CD1c-positive myeloid dendritic cell (primary cell): ENCODE data around the gene OLA1.

Experiments
- DNase-seq: peaks from one replicate; pipeline ENCODE4 v3.0.0-alpha.2; 2016; ENCODE audit errors: extremely low spot score

Gene OLA1

DNA sequence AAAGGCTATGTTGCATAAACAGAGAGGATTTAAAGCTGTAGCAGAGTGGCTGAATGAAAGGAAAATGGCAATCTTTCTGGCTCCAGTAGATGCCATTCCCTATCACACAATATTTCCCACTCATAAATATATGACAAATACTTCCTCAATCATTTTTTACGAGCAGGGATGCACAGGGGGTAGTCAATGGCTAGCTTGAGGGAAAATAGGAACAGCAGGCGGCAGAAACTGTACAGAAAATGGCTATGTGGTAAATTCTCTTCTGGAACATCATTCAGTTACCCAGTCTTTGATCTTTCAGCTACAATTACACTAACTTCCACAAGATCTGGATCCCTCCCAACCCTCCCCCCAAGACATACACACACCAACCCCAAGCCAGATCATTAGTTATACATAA is 127.2 kb downstream of the OLA1 start:
- DNase-seq, result no peak

DNA sequence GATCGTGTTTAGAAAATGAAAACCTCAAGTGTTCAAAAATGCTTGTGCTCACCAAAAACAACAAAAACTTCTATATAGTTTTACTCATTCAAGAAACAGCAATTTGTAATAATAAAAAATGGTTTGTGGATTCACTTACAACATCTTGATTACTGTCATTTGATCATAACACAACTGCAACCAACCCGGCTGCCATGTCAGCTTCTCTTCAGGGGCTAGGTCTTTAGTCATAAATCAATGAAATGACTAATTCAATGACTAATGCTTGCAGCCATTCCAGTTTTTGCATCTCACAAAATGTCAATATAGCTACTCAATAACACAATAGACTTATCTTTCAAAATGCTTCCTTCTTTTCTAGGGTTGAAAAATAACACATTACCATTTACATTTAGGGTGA is 128.0 kb downstream of the OLA1 start:
- DNase-seq, result no peak

DNA sequence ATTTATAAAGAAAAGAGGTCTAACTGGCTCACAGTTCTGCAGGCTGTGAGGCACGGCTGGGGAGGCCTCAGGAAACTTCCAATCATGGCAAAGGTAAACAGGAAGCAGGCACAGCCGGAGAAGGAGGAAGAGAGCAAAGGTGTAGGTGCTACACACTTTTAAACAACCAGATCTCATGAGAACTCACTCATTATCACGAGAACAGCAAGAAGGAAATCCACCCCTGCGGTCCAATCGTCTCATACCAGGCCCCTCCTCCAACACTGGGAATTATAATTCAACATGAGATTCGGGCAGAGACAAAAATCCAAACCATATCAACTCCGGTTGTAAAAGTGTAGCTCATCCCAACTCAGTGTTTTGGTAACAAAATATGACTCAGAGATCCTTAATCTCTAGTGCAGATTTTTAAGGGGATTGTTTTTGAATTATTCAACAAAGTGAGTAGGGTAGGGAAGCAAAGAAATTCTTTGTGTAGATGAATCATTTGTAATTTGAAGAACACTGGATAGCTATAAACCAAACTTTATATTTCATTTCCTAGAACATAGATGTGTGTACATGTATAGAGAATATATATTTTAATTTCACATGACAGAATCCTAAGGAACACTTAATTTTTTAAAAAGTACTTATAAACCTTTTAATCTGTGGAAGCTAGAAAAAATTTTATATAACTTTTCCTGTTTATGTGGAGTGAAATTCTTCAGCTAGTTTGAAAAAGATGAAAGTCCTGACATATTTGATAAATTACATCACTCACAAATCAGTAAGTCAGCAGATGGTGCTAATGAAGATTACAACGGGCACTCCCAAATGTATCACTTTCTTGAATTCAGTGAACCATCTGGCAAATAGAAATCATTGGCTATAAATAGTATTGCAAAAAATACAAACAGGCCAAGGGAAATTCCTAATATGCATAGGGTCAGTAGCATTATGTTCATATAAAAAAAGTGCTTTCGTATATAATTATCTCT is 130.1 kb downstream of the OLA1 start:
- DNase-seq, result no peak

DNA sequence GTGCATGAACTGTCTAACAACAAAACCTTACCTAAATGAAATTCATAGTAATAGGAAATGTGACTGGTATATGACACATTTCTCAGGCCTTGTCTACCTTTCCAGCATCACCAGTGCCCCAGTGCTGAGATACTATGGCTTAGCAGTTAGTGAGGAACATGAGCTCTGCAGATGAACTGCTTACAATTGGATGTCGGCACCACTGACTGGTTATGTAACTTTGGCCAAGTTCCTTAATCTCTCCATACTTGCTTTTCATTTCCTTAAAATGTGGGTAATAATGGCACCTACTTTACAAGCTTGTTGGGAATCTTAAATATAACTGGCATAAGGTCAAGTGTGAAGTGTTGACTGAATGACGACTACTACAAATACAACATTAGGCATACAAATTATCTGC is 136.3 kb downstream of the OLA1 start:
- peak; percentile 63 for DNase-seq

DNA sequence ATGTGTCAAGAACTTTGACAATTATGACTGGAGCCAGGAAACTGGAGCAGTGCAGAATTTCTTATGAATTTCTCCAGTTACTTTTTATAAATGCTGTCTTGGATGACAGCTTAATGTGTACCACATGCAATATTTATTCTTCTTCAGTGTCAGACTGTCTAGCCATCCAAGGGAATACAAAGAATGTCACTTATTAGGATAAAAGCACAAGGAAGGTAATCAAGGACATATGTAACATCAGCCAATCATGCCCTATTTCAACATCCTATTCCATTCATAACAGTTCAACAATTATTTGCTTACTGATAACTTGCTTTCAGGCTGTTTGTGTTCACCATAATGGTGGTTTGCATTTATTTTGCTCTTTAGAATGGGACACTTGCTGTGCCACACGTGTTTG is 139.8 kb downstream of the OLA1 start:
- no peak for DNase-seq

DNA sequence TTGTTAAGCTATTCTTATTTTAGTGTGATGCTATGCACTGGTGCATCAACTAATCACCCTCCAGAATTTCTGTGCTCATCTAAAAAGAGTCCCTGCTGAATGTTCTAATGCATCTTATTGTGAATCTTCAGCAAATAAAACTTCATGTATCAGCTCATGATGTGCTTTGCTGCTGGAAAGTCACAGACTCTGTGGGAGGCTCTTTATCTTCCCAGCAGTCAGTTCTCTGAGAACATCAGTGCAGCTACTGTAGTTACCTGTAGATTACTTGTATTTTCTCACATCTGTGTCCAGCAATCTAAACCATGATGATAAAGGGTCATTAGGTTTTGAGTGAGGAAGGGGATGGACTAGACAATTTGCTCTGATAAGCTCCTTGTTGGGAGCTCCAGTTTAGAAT is 141.6 kb downstream of the OLA1 start:
- no peak for DNase-seq

DNA sequence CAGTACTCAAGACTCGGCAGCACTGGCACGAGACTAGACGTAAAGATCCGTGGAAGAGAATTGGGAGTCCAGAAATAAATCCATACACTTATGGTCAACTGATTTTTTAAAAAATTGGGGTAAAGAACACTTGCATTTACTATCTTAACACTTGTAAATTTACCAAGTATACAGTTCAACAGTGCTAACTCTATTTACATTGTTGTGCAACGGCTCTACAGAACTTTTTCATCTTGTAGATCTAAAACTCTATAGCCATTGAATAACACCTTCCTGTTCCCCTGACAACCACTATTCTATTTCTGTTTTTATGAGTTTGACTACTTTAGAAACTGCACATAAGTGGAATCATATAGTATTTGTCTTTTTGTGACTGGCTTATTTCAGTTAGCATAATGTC is 153.8 kb downstream of the OLA1 start:
- DNase-seq, result no peak

DNA sequence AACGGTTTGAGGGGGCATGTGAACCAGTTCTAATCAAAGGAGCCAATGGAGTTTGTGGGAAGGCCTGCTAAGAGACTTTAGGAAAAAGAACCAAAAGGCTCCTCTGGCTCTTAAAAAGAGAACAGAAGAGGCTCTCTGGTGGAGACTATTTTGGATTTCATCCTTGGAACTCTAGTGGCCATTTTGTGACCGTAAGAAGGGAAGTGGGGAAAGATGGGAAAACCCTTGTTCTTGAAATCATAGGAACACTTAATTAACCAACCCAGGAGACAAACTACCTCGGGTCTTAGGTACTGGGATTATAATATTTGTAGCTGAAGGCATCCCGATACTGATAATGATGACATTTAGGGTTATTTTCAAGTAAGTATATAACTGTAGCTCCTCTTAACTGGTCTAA is 157.9 kb downstream of the OLA1 start:
- no peak for DNase-seq

DNA sequence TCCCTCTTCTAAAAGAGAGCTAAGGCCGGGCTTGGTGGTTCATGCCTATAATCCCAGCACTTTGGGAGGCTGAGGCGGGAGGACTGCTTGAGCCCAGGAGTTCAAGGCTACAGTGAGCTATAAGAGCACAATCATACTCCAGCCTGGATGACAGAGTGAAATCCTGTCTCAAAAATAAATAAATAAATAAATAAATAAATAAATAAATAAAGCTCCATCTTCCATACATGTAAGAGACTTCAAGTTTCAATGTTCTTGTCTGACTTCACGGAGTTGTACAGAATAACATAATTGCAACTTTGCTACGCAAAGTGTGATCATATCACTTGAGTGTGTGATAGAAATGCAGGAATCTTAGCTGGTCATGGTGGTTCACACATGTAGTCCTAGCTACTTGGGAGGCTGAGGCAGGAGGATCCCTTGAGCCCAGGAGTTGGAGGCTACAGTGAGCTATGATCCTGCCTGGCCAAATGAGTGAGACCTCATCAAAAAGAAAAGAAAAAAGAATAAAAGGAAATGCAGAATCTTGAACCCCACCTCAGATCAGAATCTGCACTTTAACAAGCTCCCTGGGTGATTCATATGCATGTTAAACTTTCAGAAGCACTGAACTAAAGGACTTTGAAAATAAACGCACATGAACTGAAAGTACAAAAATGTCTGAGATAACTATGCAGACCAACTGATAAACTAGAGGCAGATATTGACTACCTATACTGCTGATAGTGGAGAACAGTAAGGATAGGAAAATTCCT is 159.4 kb downstream of the OLA1 start:
- DNase-seq, result no peak

DNA sequence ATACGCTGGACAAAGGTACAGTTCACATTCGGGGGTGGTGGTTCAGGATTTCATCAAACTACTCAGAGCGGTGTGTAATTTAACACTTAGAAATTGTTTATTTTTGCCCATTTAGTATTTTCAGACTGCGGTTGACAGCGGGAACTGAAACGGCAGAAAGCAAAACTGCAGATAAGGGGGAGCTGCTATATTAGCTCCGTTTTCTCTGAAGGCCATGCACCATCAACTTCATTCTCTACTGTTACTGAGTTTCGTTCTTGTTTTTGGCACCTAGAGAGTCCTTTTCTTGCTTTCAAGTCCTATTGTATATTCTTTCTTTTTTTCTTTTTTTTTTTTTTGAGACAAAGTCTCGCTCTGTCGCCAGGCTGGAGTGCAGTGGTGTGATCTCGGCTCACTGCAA is 161.6 kb downstream of the OLA1 start:
- no peak for DNase-seq

DNA sequence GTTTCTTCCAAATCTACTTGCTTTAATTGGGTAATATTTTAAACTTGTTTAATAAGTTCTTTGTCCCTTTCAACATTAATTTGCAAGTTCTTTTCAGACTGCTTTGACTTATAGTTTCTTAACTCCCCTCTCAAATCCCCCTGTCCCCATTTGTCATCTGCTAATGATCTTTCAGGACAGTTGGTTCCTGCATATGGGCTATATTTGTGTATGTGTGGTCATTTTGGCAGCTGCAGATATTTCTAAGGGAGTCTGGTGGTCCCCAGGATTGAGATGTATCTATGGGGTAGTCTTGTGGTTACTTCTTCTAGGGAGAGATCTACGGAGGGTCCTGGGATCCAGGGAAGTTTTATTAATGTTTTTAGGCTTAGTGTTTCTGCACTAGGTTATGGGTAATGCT is 162.6 kb downstream of the OLA1 start:
- DNase-seq, result no peak

DNA sequence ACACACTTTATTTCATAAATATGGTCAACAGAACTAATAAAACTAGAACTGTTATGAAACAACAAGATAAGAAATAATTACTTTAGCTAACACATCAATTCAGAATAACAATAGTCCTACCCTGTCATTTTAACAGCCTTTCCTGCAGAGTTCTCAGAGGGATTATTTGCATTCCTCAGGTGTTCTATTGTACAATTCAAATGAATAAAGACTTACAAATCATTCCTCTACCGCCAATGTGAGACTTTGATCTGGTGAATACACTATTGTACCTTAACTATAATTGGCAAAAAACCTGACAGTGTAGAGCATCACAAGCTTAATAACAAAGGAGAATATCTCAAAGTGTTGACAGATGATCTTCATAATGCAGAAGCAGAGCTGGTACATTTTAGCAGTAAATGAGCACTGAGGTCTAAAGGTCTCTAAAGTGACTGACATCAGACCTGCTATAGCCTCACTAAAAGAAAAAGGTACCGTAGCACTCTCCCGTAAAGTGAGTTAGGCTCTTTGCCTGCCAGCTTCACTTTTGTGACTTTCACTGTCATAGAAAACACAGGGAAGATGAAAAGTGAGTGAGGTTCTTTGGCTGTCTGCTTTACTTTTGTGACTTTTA is 164.4 kb downstream of the OLA1 start:
- DNase-seq, result no peak

DNA sequence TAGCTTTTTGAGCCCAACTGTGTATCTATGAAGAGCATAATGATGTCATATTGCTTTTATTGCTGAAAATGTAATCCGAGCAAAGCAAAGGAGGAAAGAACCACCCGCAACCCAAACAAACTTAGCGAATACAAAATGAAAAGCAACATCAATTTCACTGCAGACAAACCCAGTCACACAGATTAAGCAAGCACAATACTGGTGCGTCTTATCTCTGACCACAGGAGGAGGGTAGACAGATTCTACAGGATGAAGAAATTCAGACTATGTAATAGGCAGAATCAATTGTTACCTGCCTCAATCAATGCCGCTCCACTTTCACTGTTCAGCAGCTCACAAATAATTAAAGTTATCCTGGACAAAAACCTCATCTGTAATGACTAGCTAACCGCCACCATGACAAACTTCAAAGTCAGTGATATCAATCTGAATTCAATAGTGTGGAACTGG is 167.6 kb downstream of the OLA1 start:
- no peak for DNase-seq

DNA sequence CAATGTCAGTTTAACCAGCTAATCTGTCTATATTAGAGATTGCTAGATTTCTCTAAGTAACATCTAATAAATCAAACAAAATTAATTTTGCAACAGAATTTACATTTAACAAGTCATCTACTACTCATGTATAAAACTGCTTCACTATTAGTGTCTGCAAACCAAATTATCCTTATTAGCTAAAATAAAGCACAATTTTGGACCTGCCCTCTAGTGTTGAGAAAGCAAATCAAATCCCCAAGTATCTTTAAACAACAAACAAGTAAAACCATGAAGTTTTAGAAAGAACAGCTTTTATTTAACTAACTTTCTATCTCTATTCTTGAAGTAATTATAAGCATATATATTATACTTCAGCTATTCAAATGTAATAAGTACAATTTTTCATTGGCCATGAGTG is 170.1 kb downstream of the OLA1 start:
- DNase-seq, result peak; percentile 8

DNA sequence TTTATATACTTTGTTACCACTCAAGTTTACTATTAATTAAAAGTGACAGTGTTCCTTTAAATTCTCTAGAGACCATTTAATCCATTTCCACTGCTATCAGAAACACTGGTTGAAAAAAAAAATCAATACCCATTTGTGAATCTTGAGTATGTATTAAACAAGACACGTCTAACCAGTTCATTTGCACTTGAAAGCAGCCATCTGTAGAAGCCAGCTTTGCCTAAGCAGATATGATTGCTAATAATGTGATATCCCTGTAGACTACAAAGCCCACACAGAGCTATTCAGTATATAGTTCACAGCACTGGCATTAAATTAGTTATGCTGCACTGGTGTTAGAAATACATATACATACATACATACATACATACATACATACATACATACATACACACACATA is 171.4 kb downstream of the OLA1 start:
- no peak for DNase-seq

DNA sequence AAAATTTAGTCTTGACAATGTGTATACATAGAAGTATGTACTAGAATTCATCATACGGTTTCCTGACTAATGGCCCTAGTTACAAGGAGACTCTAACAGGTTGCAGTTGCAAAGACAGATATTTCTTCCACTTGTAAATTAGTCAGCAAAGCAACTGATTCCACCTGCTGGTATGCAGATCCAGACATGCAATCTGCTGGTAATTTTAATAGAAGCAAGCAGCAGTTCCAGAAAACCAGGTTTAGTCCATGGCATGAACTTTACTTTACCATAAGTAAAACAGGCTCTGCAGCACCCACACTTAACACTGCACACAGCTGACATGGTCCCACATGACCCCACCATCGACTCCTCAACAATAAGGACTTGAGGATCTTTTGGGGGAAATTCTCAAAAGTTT is 172.3 kb downstream of the OLA1 start:
- no peak for DNase-seq

DNA sequence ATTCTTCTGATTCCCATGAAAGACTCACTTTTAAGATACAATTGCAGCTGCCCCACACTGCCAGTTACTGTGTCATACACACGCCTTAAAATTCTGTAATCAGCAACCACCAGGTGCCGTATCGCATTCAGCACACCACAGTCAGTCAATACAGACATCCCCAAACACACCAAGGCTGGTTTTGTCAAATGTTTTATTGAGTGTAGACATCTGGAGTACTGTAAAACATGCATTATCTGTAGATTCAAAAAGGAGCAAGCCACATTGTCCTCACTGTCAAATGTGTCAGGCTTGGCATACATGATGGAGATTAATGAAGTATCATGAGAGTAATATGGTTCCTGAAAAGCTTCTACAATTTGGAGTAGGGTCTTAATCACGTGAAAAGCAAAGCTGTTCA is 173.5 kb downstream of the OLA1 start:
- no peak for DNase-seq

DNA sequence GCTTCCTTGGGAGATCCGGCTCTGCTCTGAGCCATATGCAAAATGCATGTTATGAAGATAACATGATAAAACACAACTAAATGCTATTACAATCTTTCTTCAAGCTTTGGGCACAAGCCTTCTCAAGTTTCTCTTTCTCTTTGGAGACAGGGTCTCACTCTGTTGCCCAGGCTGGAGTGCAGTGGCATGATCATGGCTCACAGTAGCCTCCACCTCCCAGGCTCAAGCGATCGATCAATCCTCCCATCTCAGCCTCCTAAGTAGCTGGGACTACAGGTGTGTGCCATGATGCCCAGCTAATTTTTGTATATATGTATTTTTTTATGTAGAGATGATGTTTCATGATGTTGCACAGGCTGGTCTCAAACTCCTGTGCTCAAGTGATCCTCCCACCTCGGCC is 175.5 kb downstream of the OLA1 start:
- DNase-seq, result no peak

DNA sequence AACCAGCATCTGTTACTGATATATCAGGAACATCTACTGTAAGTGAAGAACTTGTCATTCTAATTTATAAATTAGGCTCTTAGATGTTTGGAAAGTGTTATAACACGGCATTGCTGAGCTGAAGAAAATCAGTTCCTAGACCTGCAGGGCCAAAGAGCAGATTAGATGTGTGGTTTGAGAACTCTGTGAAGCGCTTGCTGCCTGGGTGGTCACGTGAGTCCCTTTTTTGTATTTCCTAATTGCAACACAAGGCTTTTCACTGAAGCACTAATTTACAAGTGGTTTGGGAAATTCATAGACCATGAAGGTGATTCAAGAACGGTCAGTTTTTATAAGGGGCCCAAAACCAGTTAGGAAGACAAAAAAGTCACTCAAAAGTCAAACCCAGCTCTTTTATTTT is 176.3 kb downstream of the OLA1 start:
- peak; percentile 11 for DNase-seq

DNA sequence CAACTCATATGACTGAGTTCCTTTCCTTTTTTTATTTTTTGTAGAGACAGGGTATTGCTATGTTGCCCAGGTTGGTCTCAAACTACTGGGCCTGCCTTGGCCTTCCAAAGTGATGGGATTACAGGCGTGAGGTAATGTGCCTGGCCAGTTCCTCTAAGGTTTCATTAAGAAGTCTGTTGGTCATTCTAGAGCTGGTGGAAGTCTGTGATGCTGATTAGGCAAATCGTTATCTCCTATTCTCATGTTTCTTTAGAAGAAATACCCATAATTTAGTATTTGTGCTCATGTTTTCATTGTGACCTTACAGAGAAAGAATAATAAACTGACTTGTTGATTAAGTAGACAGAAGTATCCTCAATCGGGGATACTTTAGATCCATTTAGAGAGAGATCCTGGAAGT is 177.0 kb downstream of the OLA1 start:
- no peak for DNase-seq

DNA sequence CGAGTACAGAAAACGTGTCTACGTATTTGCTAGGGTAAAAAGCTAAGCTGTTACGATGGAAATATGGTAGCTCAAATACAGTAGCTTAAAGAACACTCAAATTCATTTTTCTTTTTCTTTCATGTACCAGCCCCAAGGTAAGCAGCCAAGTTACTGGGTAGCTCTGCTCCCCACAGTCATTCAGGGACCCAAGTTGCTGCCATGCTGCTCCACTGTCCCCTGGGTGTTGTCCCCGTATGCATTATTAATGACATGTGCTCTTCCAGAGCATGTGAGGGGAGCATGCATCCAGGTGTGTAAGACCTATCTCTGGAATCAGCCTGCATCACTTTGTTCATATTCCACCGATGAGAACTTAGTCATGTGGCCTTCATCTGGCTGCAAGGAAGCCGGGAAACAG is 178.1 kb downstream of the OLA1 start:
- no peak for DNase-seq

DNA sequence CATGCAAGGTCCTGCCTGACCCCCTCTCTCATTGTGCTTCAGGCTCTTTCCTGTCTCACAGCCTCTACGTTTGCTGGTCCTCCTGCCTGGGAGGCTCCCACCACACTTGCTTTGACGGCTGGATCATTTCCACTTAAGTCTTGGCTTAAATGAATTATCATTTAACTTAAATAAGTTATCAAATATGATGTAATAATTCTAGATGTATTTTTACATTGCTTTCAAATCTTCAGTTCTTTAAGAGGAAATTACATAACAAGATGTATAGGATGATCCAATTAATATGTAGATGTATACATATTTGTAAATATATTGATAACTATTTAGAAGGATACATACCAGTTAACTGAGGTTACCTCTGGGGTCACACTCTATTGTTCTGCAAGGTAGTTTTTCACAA is 180.5 kb downstream of the OLA1 start:
- DNase-seq, result no peak

DNA sequence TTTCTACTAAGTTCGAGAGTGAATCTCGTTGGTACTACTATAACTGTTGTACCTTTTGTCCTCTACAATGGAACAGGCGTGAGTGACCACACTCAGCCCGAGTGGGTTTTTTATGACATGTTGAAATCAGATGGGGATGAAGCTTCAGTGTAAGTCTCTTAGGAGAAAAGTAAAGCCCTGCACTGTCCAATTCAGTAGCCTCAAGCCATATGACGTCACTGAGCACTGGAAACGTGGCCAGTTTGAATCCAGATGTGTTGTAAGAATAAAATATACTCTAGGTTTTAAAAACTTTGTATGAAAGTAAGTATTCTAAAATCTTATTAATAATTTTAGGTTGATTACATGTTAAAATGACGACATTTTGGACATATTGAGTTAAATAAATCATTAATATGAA is 181.5 kb downstream of the OLA1 start:
- DNase-seq, result no peak
